ENCODE results near the gene NT5E. TPM values are rescaled to one million over a fixed set of nuclear protein-coding genes. Genes with fewer than 3 reads are reported as not detected.
A peak's percentile ranks its signal among the peaks of the same experiment; 100 is the strongest.

NT5E gene
- total and polyA plus RNA-seq, 12 donors = 0.88 to 8.4 (median 4.2) TPM

- TF ChIP-seq, protein P1, sequence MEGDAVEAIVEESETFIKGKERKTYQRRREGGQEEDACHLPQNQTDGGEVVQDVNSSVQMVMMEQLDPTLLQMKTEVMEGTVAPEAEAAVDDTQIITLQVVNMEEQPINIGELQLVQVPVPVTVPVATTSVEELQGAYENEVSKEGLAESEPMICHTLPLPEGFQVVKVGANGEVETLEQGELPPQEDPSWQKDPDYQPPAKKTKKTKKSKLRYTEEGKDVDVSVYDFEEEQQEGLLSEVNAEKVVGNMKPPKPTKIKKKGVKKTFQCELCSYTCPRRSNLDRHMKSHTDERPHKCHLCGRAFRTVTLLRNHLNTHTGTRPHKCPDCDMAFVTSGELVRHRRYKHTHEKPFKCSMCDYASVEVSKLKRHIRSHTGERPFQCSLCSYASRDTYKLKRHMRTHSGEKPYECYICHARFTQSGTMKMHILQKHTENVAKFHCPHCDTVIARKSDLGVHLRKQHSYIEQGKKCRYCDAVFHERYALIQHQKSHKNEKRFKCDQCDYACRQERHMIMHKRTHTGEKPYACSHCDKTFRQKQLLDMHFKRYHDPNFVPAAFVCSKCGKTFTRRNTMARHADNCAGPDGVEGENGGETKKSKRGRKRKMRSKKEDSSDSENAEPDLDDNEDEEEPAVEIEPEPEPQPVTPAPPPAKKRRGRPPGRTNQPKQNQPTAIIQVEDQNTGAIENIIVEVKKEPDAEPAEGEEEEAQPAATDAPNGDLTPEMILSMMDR (IDR thresholded peaks at IDR 0.05) = no peak
- Histone ChIP-seq H3K36me3 (no peaks in the 10 kb centered on the region), H3K27ac (no peak overlapping the region), H3K4me1 (peaks cover 0 to 8% (median 0%) of the 10 kb centered on the region in 9 donors), H3K27me3 (no peaks in the 10 kb centered on the region), H3K9me3 (peaks cover 0 to 25% (median 0%) of the 10 kb centered on the region in 11 donors), H3K4me3 (no peak overlapping the region)
- WGBS, 2 donors = 77% methylated on average over 1 of the region's 1 CpG
- intact Hi-C loops (cut with DNase I) = no loop called here
- DNase-seq (no peak), ATAC-seq (no peak)
These were observed 17.3 kb upstream of the NT5E start for GRCh38 chr6:85432554-85432953.

DNA sequence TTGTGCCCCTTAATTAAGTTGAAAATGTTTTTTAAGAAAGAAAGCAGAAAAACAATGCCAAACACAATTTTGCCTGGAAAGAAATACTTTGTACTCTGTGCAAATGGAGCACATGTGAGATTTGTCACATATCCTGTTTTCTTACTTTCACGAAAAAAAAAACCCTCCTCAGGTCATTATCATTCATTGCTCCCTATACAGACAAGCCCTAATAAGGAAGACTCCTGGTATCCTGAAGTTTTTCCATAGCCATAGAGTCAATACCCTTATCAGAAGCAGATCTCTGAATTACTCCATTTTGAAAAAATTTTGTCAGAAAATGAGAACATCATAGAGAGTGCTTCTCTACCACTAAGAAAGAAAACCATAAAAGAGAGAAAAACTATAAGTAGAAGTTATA lies 14.0 kb upstream of the NT5E start:
- Histone ChIP-seq H3K4me1 (peaks cover 0 to 8% (median 0%) of the 10 kb centered on the region in 9 donors), H3K27ac (peak overlapping the region in 7 of 10 donors; percentile 3 to 64 (median 41)), H3K27me3 (no peaks in the 10 kb centered on the region), H3K9me3 (peaks cover 0 to 30% (median 0%) of the 10 kb centered on the region in 11 donors), H3K36me3 (no peaks in the 10 kb centered on the region), H3K4me3 (peak overlapping the region in 2 of 10 donors; percentile 5 to 6)
- 27 to 40% methylated on average over 1 of the region's 1 CpG for WGBS, 2 donors
- TF ChIP-seq, protein P1 (IDR thresholded peaks at IDR 0.05) = no peak
- DNase-seq (no peak), ATAC-seq (no peak)
- intact Hi-C loops (cut with DNase I) = no loop called here

GRCh38 chr6:85436411-85436810 lies 13.5 kb upstream of the NT5E start:
- intact Hi-C loops (cut with DNase I) = no loop called here
- ATAC-seq = peak in 7 of 8 donors; percentile 66 to 80 (median 73)
- no peaks in the 10 kb centered on the region for H3K36me3 ChIP-seq
- no peak for DNase-seq
- H3K27ac ChIP-seq = peak overlapping the region in 7 of 10 donors; percentile 3 to 64 (median 41)
- peaks cover 0 to 8% (median 0%) of the 10 kb centered on the region in 9 donors for H3K4me1 ChIP-seq
- H3K4me3 ChIP-seq = peak overlapping the region in 2 of 10 donors; percentile 5 to 19
- 71 to 76% methylated on average over 1 of the region's 1 CpG for WGBS, 2 donors
- no peaks in the 10 kb centered on the region for H3K27me3 ChIP-seq
- TF ChIP-seq, protein P1 (IDR thresholded peaks at IDR 0.05) = no peak
- peaks cover 0 to 30% (median 0%) of the 10 kb centered on the region in 11 donors for H3K9me3 ChIP-seq

DNA sequence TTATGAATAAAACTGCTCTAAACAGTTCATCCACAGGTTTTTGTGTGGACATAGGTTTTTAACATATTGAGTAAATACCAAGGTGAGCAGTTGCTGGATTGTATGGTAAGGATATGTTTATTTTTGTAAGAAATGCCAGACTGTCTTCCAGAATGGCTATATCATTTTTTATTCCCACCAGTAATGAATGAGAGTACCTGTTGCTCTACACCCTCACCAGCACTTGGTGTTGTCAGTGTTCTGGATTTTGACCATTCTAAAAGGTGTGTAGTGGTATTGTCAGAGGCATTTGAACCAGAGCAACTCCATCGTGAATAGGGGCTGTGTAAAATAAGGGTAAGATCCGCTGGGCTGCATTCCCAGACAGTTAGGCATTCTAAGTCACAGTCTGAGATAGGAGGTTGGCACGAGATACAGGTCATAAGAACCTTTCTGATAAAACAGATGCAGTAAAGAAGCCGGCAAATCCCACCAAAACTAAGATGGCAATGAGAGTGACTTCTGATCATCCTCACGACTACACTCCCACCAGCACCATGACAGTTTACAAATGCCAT lies 12.9 kb upstream of the NT5E start:
- Histone ChIP-seq H3K4me3 (no peak overlapping the region), H3K4me1 (peaks cover 0 to 8% (median 0%) of the 10 kb centered on the region in 9 donors), H3K27ac (peak overlapping the region in 1 of 10 donors; percentile 6), H3K9me3 (peaks cover 0 to 30% (median 3%) of the 10 kb centered on the region in 11 donors), H3K36me3 (no peaks in the 10 kb centered on the region), H3K27me3 (no peaks in the 10 kb centered on the region)
- WGBS, 2 donors = 55 to 80% methylated on average over 5 of the region's 5 CpGs
- ATAC-seq (no peak), DNase-seq (no peak)
- intact Hi-C loops (cut with DNase I) = no loop called here
- TF ChIP-seq, protein P1 (IDR thresholded peaks at IDR 0.05) = no peak
